ENCODE data around the gene MTHFSD. TPM values are rescaled to one million over a fixed set of nuclear protein-coding genes. Genes with fewer than 3 reads are reported as not detected.

Gene MTHFSD
- total and polyA plus RNA-seq, 2 of the 8 experiments (the other 6 are each of a cell fraction or from before 2014, with no cell fraction given) = 7.1 to 9.8 TPM

DNA sequence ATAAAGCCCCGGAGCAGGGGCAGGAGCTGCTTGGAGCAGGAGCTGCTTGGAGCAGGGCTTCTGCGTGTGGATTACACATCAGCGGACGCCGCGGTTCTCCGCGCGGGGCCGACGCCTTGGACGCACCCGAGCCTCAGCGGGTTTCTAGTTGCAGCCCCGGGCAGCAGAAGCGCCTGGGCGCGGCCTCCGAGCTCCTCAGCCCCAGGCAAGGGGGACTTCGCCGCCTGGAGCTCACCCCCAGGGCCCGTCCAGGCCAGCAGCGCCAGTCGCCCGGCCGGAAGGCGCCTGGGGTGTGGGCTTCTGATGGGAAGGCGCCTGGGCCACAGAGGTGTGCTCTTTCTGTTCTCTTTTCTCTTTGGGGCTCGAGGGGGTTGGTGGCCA is 38.4 kb downstream of the MTHFSD start:
- Histone ChIP-seq H2BK20ac (ENCODE audit: low read length) (no peak overlapping the region), H3K27ac (ENCODE audit: low read depth, low read length) (no peak overlapping the region), H3K14ac (ENCODE audit: insufficient read length) (no peak overlapping the region), H3K9ac (replicated peaks in 1 of 4; ENCODE audit: extremely low read depth in 1 of 4, low read depth in 3 of 4, low read length in 3 of 4) (no peak overlapping the region), H4K8ac (ENCODE audit: extremely low read depth, insufficient read depth, low read length) (no peak overlapping the region), H3K56ac (replicated peaks; ENCODE audit: insufficient read length, low read depth, low read length) (no peak overlapping the region), H3K4me2 (ENCODE audit: insufficient read depth in 1 of 2, low read depth in 2 of 2, low read length in 2 of 2) (peak overlapping the region; percentile 37 to 60; a peak in 3 of 4 replicates), H2AFZ (ENCODE audit: low read length) (no peak overlapping the region), H3K4ac (replicated peaks; ENCODE audit: insufficient read length, low read depth, low read length) (no peak overlapping the region), H3K4me1 (replicated peaks in 1 of 4; ENCODE audit: control insufficient read depth in 3 of 4, insufficient read depth in 4 of 4, low read length in 3 of 4) (peaks cover 3 to 22% (median 13%) of the 10 kb centered on the region in 4 experiments; a peak in 6 of 7 replicates), H4K20me1 (replicated peaks in 1 of 2; ENCODE audit: control insufficient read depth in 1 of 2, insufficient read depth in 2 of 2, low read length in 2 of 2) (peaks cover 11 to 18% of the 10 kb centered on the region in 2 experiments), H3K79me1 (ENCODE audit: low read depth, low read length) (no peaks in the 10 kb centered on the region), H3K79me2 (ENCODE audit: control insufficient read depth in 1 of 2, insufficient read depth in 2 of 2, low read length in 2 of 2) (no peaks in the 10 kb centered on the region), H2AK5ac (ENCODE audit: low read depth, low read length) (no peak overlapping the region), H3K23me2 (ENCODE audit: low read depth, low read length) (no peaks in the 10 kb centered on the region; the same call in 1 of the 2 replicates), H3K23ac (ENCODE audit: insufficient read length) (no peak overlapping the region), H2BK5ac (ENCODE audit: low read depth, low read length) (no peak overlapping the region), H3K4me3 (ENCODE audit: extremely low read depth in 1 of 4, insufficient read depth in 2 of 4, low read depth in 3 of 4, low read length in 4 of 4) (peak overlapping the region in 1 of 4 experiments; percentile 44; a peak in 2 of 8 replicates), H4K91ac (replicated peaks; ENCODE audit: insufficient read length, low read length) (no peak overlapping the region), H3K18ac (ENCODE audit: extremely low read depth, low read length) (no peak overlapping the region), H2BK15ac (ENCODE audit: low read length) (no peak overlapping the region), H3K36me3 (ENCODE audit: control insufficient read depth in 2 of 4, insufficient read depth in 4 of 4, low read length in 3 of 4) (no peaks in the 10 kb centered on the region), H3K9me3 (ENCODE audit: insufficient read depth in 2 of 2, low read depth in 1 of 2, low read length in 1 of 2) (no peaks in the 10 kb centered on the region; a peak in 1 of 4 replicates), H4K5ac (ENCODE audit: insufficient read length, low read depth, low read length) (no peak overlapping the region), H3K27me3 (replicated peaks in 1 of 4; ENCODE audit: control insufficient read depth in 3 of 4, extremely low read depth in 1 of 4, insufficient read depth in 3 of 4, low read length in 3 of 4) (peaks cover 68 to 87% (median 76%) of the 10 kb centered on the region in 4 experiments), H2BK120ac (replicated peaks; ENCODE audit: low read depth, low read length) (no peak overlapping the region), H2BK12ac (ENCODE audit: low read depth, low read length) (no peak overlapping the region)
- WGBS, 2 experiments (ENCODE audit: extremely low coverage in 1 of 2, insufficient coverage in 1 of 2, insufficient read length in 1 of 2, insufficient replicate concordance in 2 of 2, low coverage in 1 of 2, low lambda C conversion rate in 2 of 2, missing lambda C conversion rate in 1 of 2) = 9% methylated on average over 27 of the region's 29 CpGs; no CpG with 5 or more reads in 1 of the 2 experiments
- ChIA-PET CTCF (ENCODE audit: partially characterized antibody) (interaction anchor here (0.7 to 6.0 kb wide), 49 partner anchors 8 to 695 kb away, joined by 3 to 84 read pairs (median 6); no protein-coding TSS in a partner anchor), POLR2A (ENCODE audit: partially characterized antibody) (interaction anchor here (0.7 to 1.6 kb wide), 4 partner anchors 15 to 232 kb away, joined by 3 to 4 read pairs (median 4); no protein-coding TSS in a partner anchor)
- no peak for DNase-seq (ENCODE audit: low read depth in 1 of 2, low spot score in 2 of 2)
- FAIRE-seq = no peak
- TF ChIP-seq RNF2 (IDR thresholded peaks at IDR 0.05; ENCODE audit: borderline replicate concordance, low read depth, low read length, missing control alignments, poor library complexity, severe bottlenecking) (no peak), SUZ12 (IDR thresholded peaks at IDR 0.05; ENCODE audit: low read length) (peak; percentile 47), CTBP2 (IDR thresholded peaks at IDR 0.05; ENCODE audit: borderline replicate concordance, insufficient read depth, insufficient read length, low read length) (peak; percentile 13), BACH1 (IDR thresholded peaks at IDR 0.05; ENCODE audit: low read length) (no peak), EZH2 (IDR thresholded peaks at IDR 0.05; ENCODE audit: low read depth, low read length, severe bottlenecking) (no peak), HDAC2 (IDR thresholded peaks at IDR 0.05; ENCODE audit: borderline replicate concordance in 1 of 2, low read depth in 2 of 2, low read length in 2 of 2) (no peak)
- TF ChIP-seq, protein P1, sequence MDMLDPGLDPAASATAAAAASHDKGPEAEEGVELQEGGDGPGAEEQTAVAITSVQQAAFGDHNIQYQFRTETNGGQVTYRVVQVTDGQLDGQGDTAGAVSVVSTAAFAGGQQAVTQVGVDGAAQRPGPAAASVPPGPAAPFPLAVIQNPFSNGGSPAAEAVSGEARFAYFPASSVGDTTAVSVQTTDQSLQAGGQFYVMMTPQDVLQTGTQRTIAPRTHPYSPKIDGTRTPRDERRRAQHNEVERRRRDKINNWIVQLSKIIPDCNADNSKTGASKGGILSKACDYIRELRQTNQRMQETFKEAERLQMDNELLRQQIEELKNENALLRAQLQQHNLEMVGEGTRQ (IDR thresholded peaks at IDR 0.05; ENCODE audit: low read length) = no peak

Measured in H1 (cell line).